Endothelial cell of umbilical vein (primary cell): ENCODE measurements around the gene TAOK2. TPM values are rescaled to one million over a fixed set of nuclear protein-coding genes. Genes with fewer than 3 reads are reported as not detected.

Experiments used
- BruUV-seq: library from RNA; stranded (reverse); fragments of 400-500 nt; replicated peaks from 2 replicates; lab custom pipeline; 2021; lab: Mats Ljungman, UMichigan
- CTCF ChIA-PET: fragments of 300-600, 350-600 bp; sonication (Branson Sonifier 250); formaldehyde crosslinking; loops from one replicate; lab custom pipeline; 2021; ENCODE audit warnings: antibody characterized with exemption, inconsistent platforms; lab: Charles Lee
- POLR2A ChIA-PET: fragments of 300-600, 350-600 bp; sonication (Branson Sonifier 250); formaldehyde crosslinking; loops from one replicate; lab custom pipeline; 2021; ENCODE audit warnings: antibody characterized with exemption, inconsistent platforms; lab: Charles Lee
- DNase-seq: peaks from one replicate; pipeline ENCODE4 v3.0.0-alpha.2; 2011; ENCODE audit warnings: low read depth, low spot score
- FAIRE-seq: peaks from 2 replicates; lab custom pipeline; 2011; peaks lifted over from hg19 to GRCh38; lab: Jason Lieb, UNC
- H2AFZ ChIP-seq: 2 replicates; pipeline ENCODE4 v1.6.0; 2012; ENCODE audit warnings: low read depth, low read length, control low read depth, inconsistent platforms
- H3K27ac ChIP-seq: 2 replicates; pipeline ENCODE4 v1.5.1; 2011; ENCODE audit warnings: low read depth, mild to moderate bottlenecking, control low read depth, low read length, moderate library complexity; ENCODE audit not compliant: insufficient read depth
- H3K27me3 ChIP-seq, 2 experiments: 2 replicates each; pipeline versions ENCODE4 v1.6.0 to v1.6.1; 2011; ENCODE audit warnings: low read length in 2 of 2, mixed read lengths in 1 of 2; ENCODE audit not compliant: control insufficient read depth in 2 of 2, insufficient read depth in 2 of 2
- H3K36me3 ChIP-seq, 2 experiments: 2 replicates in 1 of 2; 3 replicates in 1 of 2; pipeline ENCODE4 v1.5.1; 2011; ENCODE audit warnings: low read length in 2 of 2, mild to moderate bottlenecking in 1 of 2, moderate library complexity in 1 of 2; ENCODE audit not compliant: control insufficient read depth in 2 of 2, insufficient read depth in 2 of 2; ENCODE audit errors: extremely low read depth in 1 of 2
- H3K4me1 ChIP-seq: 3 replicates; pipeline ENCODE4 v1.5.1; 2011; ENCODE audit warnings: mild to moderate bottlenecking, low read length; ENCODE audit not compliant: control insufficient read depth, insufficient read depth; ENCODE audit errors: extremely low read depth
- H3K4me2 ChIP-seq: 2 replicates; pipeline ENCODE4 v1.6.1; 2011; ENCODE audit warnings: low read length, control low read depth, mixed read lengths; ENCODE audit not compliant: insufficient read depth
- H3K4me3 ChIP-seq, 3 experiments: fragments of 200-600 bp in 1 of 3; sonication (generic), shearing (Covaris generic) in 1 of 3; replicated peaks in 1 of 3; 2 replicates each; pipeline ENCODE4 v1.5.1; 2011 to 2016; ENCODE audit warnings: control low read depth in 3 of 3, low read length in 3 of 3, mild to moderate bottlenecking in 2 of 3, inconsistent platforms in 1 of 3, low read depth in 1 of 3, moderate library complexity in 1 of 3; ENCODE audit not compliant: insufficient read depth in 1 of 3
- H3K79me2 ChIP-seq: 2 replicates; pipeline ENCODE4 v1.6.0; 2012; ENCODE audit warnings: low read length, inconsistent platforms; ENCODE audit not compliant: control insufficient read depth, insufficient read depth
- H3K9ac ChIP-seq: replicated peaks from 2 replicates; pipeline ENCODE3; 2011; ENCODE audit warnings: low read length, control low read depth; ENCODE audit not compliant: insufficient read depth; ENCODE audit errors: extremely low read depth
- H3K9me1 ChIP-seq: replicated peaks from 3 replicates; pipeline ENCODE4 v1.6.0; 2011; ENCODE audit warnings: mild to moderate bottlenecking, low read length; ENCODE audit not compliant: control insufficient read depth, insufficient read depth; ENCODE audit errors: extremely low read depth
- H3K9me3 ChIP-seq: replicated peaks from 2 replicates; pipeline ENCODE4 v1.5.1; 2012; ENCODE audit warnings: low read length, inconsistent platforms; ENCODE audit not compliant: control insufficient read depth, insufficient read depth
- H4K20me1 ChIP-seq: replicated peaks from 2 replicates; pipeline ENCODE3; 2011; ENCODE audit warnings: mild to moderate bottlenecking, low read length; ENCODE audit not compliant: control insufficient read depth, insufficient read depth; ENCODE audit errors: extremely low read depth
- EZH2 ChIP-seq: IDR thresholded peaks from 2 replicates; pipeline ENCODE4 v1.6.1; 2012; ENCODE audit warnings: borderline replicate concordance, low read depth, mild to moderate bottlenecking, moderate library complexity, low read length, inconsistent platforms; ENCODE audit not compliant: severe bottlenecking
- FOS ChIP-seq: IDR thresholded peaks from 2 replicates; pipeline ENCODE4 v1.6.1; 2011; ENCODE audit warnings: mild to moderate bottlenecking, low read length, moderate library complexity, borderline replicate concordance; ENCODE audit not compliant: insufficient read depth
- GATA2 ChIP-seq: IDR thresholded peaks from 2 replicates; pipeline ENCODE4 v1.7.0; 2011; ENCODE audit warnings: low read depth, mild to moderate bottlenecking, moderate library complexity, mixed read lengths, low read length; ENCODE audit not compliant: insufficient read length, insufficient read depth
- JUN ChIP-seq: IDR thresholded peaks from 2 replicates; pipeline ENCODE4 v1.6.1; 2011; ENCODE audit warnings: borderline replicate concordance, low read depth; ENCODE audit not compliant: insufficient read length, insufficient read depth
- MYC ChIP-seq: IDR thresholded peaks from one replicate; pipeline ENCODE4 v1.6.1; 2011; ENCODE audit warnings: mild to moderate bottlenecking, low read depth, low read length
- POLR2A ChIP-seq: IDR thresholded peaks from 2 replicates; pipeline ENCODE4 v1.6.1; 2012; ENCODE audit warnings: low read depth, mild to moderate bottlenecking, control low read depth, low read length
- POLR2AphosphoS5 ChIP-seq: IDR thresholded peaks from 2 replicates; pipeline ENCODE4 v1.6.1; 2012; ENCODE audit warnings: low read depth, mild to moderate bottlenecking, control low read depth, low read length, moderate library complexity; ENCODE audit not compliant: insufficient read depth
- dilution Hi-C: fragments of 300-500 bp; cut with MboI; formaldehyde crosslinking; loops from one replicate; pipeline ENCODE4 v1.15.0; 2019; ENCODE audit warnings: low sequenced_read_pairs; ENCODE audit not compliant: extremely low pct_ligation_motif_present
- intact Hi-C: fragments of 100-400 bp; cut with micrococcal nuclease; formaldehyde crosslinking; loops from one replicate; pipeline ENCODE4 v1.10.0; 2022
- polyA plus RNA-seq, 4 experiments: library from polyadenylated mRNA; depleted of rRNA in 3 of 4; stranded (reverse) in 3 of 4; unstranded in 1 of 4; fragments of >200 nt; gene quantifications; 2 replicates each; pipeline versions ENCODE4 v1.2.1 to v1.2.3, GENCODE V29; 2011 to 2012; ENCODE audit warnings: missing spikeins in 1 of 4
- total RNA-seq: library from RNA; stranded (reverse); gene quantifications from 2 replicates; pipeline ENCODE4 v1.2.3, GENCODE V29; 2021
- TF ChIP-seq, protein P1 (sequence below): IDR thresholded peaks from 2 replicates; pipeline ENCODE4 v1.6.1; 2011; ENCODE audit not compliant: insufficient read depth, insufficient read length
- TF ChIP-seq, protein P2 (sequence below), 2 donors: IDR thresholded peaks; 1 replicate in 1 of 2; 2 replicates in 1 of 2; pipeline ENCODE4 v1.5.1; 2011; ENCODE audit warnings: low read length in 2 of 2, mild to moderate bottlenecking in 2 of 2, moderate library complexity in 2 of 2, control low read depth in 1 of 2, inconsistent platforms in 1 of 2, low read depth in 1 of 2; ENCODE audit not compliant: insufficient read depth in 1 of 2; ENCODE audit errors: extremely low read depth in 1 of 2

The TAOK2 gene
- total and polyA plus RNA-seq, 2 donors (not counting 3 experiments of a cell fraction or from before 2014, with no cell fraction given), result 52.8 to 114 TPM

- TF ChIP-seq, protein P1, sequence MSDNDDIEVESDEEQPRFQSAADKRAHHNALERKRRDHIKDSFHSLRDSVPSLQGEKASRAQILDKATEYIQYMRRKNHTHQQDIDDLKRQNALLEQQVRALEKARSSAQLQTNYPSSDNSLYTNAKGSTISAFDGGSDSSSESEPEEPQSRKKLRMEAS, result no peak
- Histone ChIP-seq H3K9me3 (no peaks in the 10 kb centered on the region), H3K9me1 (no peaks in the 10 kb centered on the region), H2AFZ (no peak overlapping the region), H3K4me2 (no peak overlapping the region), H3K4me3 (no peak overlapping the region), H4K20me1 (no peaks in the 10 kb centered on the region), H3K79me2 (no peaks in the 10 kb centered on the region), H3K9ac (no peak overlapping the region), H3K27ac (no peak overlapping the region), H3K36me3 (no peaks in the 10 kb centered on the region), H3K4me1 (no peaks in the 10 kb centered on the region), H3K27me3 (no peaks in the 10 kb centered on the region)
- peak; percentile 38 for DNase-seq
- peak; percentile 53 for FAIRE-seq
- dilution Hi-C loops (no loop called here), intact Hi-C loops (no loop called here)
- CTCF ChIA-PET, result interaction anchor here (0.6 to 1.6 kb wide), 6 partner anchors 9 to 96 kb away, joined by 3 to 4 read pairs (median 3); partner anchors contain the start of genes KCTD13 and TMEM219
- POLR2A ChIA-PET, result no interaction called here
- no TSS peak for BruUV-seq
Observed at GRCh38 chr16:29943846-29944799, 29.5 kb upstream of the TAOK2 start.

DNA sequence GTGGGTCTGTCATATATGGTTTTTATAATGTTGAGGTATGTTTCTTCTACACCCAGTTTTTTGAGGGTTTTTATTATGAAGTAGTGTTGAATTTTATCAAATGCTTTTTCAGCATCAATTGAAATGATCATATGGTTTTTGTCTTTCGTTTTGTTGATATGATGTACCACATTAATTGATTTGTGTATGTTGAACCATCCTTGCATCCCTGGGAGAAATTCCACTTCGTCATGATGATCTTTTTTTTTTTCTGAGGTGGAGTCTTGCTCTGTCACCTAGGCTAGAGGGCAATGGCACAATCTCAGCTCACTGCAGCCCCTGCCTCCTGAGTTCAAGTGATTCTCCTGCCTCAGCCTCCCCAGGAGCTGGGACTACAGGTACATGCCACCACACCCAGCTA, 25.8 kb upstream of the TAOK2 start:
- no peaks in the 10 kb centered on the region for H3K4me1 ChIP-seq
- DNase-seq, result no peak
- H3K9ac ChIP-seq, result no peak overlapping the region
- no peaks in the 10 kb centered on the region for H3K79me2 ChIP-seq
- no TSS peak for BruUV-seq
- no peaks in the 10 kb centered on the region for H4K20me1 ChIP-seq
- no peaks in the 10 kb centered on the region for H3K27me3 ChIP-seq
- H3K9me3 ChIP-seq, result no peaks in the 10 kb centered on the region
- H2AFZ ChIP-seq, result no peak overlapping the region
- dilution Hi-C loops (no loop called here), intact Hi-C loops (no loop called here)
- H3K4me3 ChIP-seq, result no peak overlapping the region
- no peak overlapping the region for H3K4me2 ChIP-seq
- H3K9me1 ChIP-seq, result no peaks in the 10 kb centered on the region
- ChIA-PET POLR2A (no interaction called here), CTCF (no interaction called here)
- no peaks in the 10 kb centered on the region for H3K36me3 ChIP-seq
- no peak overlapping the region for H3K27ac ChIP-seq
- FAIRE-seq, result no peak
- TF ChIP-seq, protein P2, sequence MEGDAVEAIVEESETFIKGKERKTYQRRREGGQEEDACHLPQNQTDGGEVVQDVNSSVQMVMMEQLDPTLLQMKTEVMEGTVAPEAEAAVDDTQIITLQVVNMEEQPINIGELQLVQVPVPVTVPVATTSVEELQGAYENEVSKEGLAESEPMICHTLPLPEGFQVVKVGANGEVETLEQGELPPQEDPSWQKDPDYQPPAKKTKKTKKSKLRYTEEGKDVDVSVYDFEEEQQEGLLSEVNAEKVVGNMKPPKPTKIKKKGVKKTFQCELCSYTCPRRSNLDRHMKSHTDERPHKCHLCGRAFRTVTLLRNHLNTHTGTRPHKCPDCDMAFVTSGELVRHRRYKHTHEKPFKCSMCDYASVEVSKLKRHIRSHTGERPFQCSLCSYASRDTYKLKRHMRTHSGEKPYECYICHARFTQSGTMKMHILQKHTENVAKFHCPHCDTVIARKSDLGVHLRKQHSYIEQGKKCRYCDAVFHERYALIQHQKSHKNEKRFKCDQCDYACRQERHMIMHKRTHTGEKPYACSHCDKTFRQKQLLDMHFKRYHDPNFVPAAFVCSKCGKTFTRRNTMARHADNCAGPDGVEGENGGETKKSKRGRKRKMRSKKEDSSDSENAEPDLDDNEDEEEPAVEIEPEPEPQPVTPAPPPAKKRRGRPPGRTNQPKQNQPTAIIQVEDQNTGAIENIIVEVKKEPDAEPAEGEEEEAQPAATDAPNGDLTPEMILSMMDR (IDR thresholded peaks at IDR 0.05; ENCODE audit: extremely low read depth in 1 of 2, insufficient read depth in 1 of 2, low read depth in 1 of 2, low read length in 2 of 2), result no peak
- TF ChIP-seq EZH2, result no peak
- TF ChIP-seq JUN, result no peak
- no peak for TF ChIP-seq MYC
- TF ChIP-seq POLR2AphosphoS5, result no peak
- TF ChIP-seq GATA2, result no peak
- TF ChIP-seq POLR2A, result no peak
- TF ChIP-seq, protein P1, result no peak
- no peak for TF ChIP-seq FOS
